HepG2 (cell line): ENCODE measurements around the gene SLC17A9. TPM values are rescaled to one million over a fixed set of nuclear protein-coding genes. Genes with fewer than 3 reads are reported as not detected.

Experiments used
- BORCS8-MEF2B ChIP-seq: sonication (generic); formaldehyde crosslinking; IDR thresholded peaks from 2 replicates; pipeline ENCODE4 v1.8.0; 2022; ENCODE audit warnings: mild to moderate bottlenecking, missing genetic modification reagents
- DPF2 ChIP-seq: sonication (generic); formaldehyde crosslinking; IDR thresholded peaks from 2 replicates; pipeline ENCODE4 v1.4.0; 2020; ENCODE audit warnings: mild to moderate bottlenecking, low read depth, missing genetic modification reagents, borderline replicate concordance
- ETV5 ChIP-seq: IDR thresholded peaks from 2 replicates; pipeline ENCODE4 v1.6.1; 2018; ENCODE audit warnings: missing biosample characterization, missing genetic modification reagents, inconsistent platforms, borderline replicate concordance
- FOXJ3 ChIP-seq: sonication (generic); formaldehyde crosslinking; IDR thresholded peaks from 2 replicates; pipeline ENCODE4 v1.4.0; 2020; ENCODE audit warnings: missing genetic modification reagents, mild to moderate bottlenecking, borderline replicate concordance
- HCFC1 ChIP-seq: fragments of 150-350 bp; IDR thresholded peaks from 2 replicates; pipeline ENCODE4 v1.6.1; 2014; ENCODE audit warnings: low read depth, low read length
- MIXL1 ChIP-seq: IDR thresholded peaks from 2 replicates; pipeline ENCODE4 v1.6.1; 2016
- PAX8 ChIP-seq: sonication (generic); formaldehyde crosslinking; IDR thresholded peaks from 2 replicates; pipeline ENCODE4 v1.8.0; 2022; ENCODE audit warnings: mild to moderate bottlenecking, missing genetic modification reagents, borderline replicate concordance
- ZNF296 ChIP-seq: sonication (generic); formaldehyde crosslinking; conservative IDR thresholded peaks from 2 replicates; pipeline ENCODE4 v1.5.0; 2020; ENCODE audit warnings: mild to moderate bottlenecking, missing genetic modification reagents
- ZNF746 ChIP-seq: sonication (generic); formaldehyde crosslinking; IDR thresholded peaks from 2 replicates; pipeline ENCODE4 v1.8.0; 2022; ENCODE audit warnings: mild to moderate bottlenecking, missing genetic modification reagents
- polyA plus RNA-seq, 8 experiments: library from polyadenylated mRNA; depleted of rRNA in 3 of 8; stranded (reverse) in 7 of 8; unstranded in 1 of 8; fragments of >200 nt; fragmentation: Illumina TruSeq in 4 of 8; extraction: Trizol in 4 of 8; gene quantifications; 2 replicates each; pipeline versions ENCODE4 v1.2.1 to v1.2.3, GENCODE V29; 2011 to 2016; ENCODE audit warnings: low read depth in 4 of 8, missing spikeins in 1 of 8, mixed read lengths in 1 of 8; ENCODE audit not compliant: insufficient read depth in 1 of 8
- total RNA-seq, 5 experiments: library from RNA; depleted of rRNA; stranded (reverse); fragments of >200 nt; fragmentation: Illumina TruSeq; extraction: Trizol; gene quantifications; 2 replicates each; pipeline ENCODE4 v1.2.3, GENCODE V29; 2016; ENCODE audit warnings: low read depth in 1 of 5
- TF ChIP-seq, protein P1 (sequence below): sonication (generic); formaldehyde crosslinking; IDR thresholded peaks from 2 replicates; pipeline ENCODE4 v1.5.1; 2020; ENCODE audit warnings: mild to moderate bottlenecking, missing genetic modification reagents, borderline replicate concordance
- TF ChIP-seq, protein P2 (sequence below): sonication (generic); formaldehyde crosslinking; IDR thresholded peaks from 2 replicates; pipeline ENCODE4 v1.4.0; 2020; ENCODE audit warnings: mild to moderate bottlenecking, missing genetic modification reagents, borderline replicate concordance
- TF ChIP-seq, protein P3 (sequence below): sonication (generic); formaldehyde crosslinking; IDR thresholded peaks from 2 replicates; pipeline ENCODE4 v1.4.0; 2020; ENCODE audit warnings: missing genetic modification reagents
- TF ChIP-seq, protein P4 (sequence below): sonication (generic); formaldehyde crosslinking; IDR thresholded peaks from 2 replicates; pipeline ENCODE4 v1.5.0; 2020; ENCODE audit warnings: mild to moderate bottlenecking, missing genetic modification reagents, moderate library complexity

Gene SLC17A9
- total and polyA plus RNA-seq, 2 of the 13 experiments (the other 11 are each of a cell fraction or from before 2014, with no cell fraction given), result 110 to 191 TPM

DNA sequence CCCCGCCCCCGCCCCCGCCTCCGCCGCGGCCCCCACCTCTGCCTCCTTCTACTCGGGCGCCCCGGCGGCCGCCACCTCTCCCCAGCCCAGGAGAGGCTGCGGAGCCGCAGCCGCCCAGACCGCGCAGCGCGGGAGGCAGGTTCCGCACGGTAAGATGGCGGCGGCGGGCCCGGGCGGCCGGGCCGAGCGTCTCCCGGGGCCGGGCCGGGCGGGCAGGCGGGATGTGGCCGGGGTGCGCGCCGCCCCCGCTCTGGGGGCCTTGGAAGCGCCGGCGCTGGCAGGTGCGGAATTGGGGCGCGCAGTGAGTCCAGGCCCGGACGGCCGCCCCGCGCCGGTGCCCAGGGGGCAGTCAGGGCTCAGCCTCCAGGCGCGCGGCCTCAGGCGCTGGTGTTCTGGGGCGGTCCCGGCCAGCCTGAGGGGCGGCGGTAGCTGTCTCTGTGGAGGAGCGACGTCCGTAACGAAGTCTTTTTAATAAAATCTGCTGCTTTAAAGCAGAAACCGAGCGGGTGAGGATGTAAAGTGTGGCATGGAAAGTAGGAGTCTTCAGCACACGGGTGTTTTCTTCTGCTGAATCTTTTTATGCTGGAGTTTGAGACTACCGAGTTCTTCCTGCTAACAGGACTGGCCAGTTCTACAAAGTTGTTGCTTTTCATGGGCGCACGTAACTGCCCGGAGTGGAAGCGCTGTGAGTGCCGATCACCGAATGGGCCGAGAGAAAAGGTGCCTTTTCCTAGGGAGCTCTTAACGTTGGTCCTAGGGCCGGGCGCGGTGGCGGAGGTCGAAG lies 14.2 kb upstream of the SLC17A9 start, which contains the start of gene GID8 (continued):
- TF ChIP-seq, protein P1, sequence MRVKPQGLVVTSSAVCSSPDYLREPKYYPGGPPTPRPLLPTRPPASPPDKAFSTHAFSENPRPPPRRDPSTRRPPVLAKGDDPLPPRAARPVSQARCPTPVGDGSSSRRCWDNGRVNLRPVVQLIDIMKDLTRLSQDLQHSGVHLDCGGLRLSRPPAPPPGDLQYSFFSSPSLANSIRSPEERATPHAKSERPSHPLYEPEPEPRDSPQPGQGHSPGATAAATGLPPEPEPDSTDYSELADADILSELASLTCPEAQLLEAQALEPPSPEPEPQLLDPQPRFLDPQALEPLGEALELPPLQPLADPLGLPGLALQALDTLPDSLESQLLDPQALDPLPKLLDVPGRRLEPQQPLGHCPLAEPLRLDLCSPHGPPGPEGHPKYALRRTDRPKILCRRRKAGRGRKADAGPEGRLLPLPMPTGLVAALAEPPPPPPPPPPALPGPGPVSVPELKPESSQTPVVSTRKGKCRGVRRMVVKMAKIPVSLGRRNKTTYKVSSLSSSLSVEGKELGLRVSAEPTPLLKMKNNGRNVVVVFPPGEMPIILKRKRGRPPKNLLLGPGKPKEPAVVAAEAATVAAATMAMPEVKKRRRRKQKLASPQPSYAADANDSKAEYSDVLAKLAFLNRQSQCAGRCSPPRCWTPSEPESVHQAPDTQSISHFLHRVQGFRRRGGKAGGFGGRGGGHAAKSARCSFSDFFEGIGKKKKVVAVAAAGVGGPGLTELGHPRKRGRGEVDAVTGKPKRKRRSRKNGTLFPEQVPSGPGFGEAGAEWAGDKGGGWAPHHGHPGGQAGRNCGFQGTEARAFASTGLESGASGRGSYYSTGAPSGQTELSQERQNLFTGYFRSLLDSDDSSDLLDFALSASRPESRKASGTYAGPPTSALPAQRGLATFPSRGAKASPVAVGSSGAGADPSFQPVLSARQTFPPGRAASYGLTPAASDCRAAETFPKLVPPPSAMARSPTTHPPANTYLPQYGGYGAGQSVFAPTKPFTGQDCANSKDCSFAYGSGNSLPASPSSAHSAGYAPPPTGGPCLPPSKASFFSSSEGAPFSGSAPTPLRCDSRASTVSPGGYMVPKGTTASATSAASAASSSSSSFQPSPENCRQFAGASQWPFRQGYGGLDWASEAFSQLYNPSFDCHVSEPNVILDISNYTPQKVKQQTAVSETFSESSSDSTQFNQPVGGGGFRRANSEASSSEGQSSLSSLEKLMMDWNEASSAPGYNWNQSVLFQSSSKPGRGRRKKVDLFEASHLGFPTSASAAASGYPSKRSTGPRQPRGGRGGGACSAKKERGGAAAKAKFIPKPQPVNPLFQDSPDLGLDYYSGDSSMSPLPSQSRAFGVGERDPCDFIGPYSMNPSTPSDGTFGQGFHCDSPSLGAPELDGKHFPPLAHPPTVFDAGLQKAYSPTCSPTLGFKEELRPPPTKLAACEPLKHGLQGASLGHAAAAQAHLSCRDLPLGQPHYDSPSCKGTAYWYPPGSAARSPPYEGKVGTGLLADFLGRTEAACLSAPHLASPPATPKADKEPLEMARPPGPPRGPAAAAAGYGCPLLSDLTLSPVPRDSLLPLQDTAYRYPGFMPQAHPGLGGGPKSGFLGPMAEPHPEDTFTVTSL (CRISPR knock-in tag), result no peak
- TF ChIP-seq DPF2, result no peak
- TF ChIP-seq ZNF296 (CRISPR knock-in tag), result no peak
- TF ChIP-seq ETV5 (CRISPR knock-in tag), result no peak
- TF ChIP-seq, protein P2, sequence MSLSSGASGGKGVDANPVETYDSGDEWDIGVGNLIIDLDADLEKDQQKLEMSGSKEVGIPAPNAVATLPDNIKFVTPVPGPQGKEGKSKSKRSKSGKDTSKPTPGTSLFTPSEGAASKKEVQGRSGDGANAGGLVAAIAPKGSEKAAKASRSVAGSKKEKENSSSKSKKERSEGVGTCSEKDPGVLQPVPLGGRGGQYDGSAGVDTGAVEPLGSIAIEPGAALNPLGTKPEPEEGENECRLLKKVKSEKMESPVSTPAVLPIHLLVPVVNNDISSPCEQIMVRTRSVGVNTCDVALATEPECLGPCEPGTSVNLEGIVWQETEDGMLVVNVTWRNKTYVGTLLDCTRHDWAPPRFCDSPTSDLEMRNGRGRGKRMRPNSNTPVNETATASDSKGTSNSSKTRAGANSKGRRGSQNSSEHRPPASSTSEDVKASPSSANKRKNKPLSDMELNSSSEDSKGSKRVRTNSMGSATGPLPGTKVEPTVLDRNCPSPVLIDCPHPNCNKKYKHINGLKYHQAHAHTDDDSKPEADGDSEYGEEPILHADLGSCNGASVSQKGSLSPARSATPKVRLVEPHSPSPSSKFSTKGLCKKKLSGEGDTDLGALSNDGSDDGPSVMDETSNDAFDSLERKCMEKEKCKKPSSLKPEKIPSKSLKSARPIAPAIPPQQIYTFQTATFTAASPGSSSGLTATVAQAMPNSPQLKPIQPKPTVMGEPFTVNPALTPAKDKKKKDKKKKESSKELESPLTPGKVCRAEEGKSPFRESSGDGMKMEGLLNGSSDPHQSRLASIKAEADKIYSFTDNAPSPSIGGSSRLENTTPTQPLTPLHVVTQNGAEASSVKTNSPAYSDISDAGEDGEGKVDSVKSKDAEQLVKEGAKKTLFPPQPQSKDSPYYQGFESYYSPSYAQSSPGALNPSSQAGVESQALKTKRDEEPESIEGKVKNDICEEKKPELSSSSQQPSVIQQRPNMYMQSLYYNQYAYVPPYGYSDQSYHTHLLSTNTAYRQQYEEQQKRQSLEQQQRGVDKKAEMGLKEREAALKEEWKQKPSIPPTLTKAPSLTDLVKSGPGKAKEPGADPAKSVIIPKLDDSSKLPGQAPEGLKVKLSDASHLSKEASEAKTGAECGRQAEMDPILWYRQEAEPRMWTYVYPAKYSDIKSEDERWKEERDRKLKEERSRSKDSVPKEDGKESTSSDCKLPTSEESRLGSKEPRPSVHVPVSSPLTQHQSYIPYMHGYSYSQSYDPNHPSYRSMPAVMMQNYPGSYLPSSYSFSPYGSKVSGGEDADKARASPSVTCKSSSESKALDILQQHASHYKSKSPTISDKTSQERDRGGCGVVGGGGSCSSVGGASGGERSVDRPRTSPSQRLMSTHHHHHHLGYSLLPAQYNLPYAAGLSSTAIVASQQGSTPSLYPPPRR (CRISPR knock-in tag), result no peak
- TF ChIP-seq BORCS8-MEF2B, result no peak; the same call in 1 of the 2 replicates
- no peak for TF ChIP-seq PAX8 (CRISPR knock-in tag)
- TF ChIP-seq, protein P3, sequence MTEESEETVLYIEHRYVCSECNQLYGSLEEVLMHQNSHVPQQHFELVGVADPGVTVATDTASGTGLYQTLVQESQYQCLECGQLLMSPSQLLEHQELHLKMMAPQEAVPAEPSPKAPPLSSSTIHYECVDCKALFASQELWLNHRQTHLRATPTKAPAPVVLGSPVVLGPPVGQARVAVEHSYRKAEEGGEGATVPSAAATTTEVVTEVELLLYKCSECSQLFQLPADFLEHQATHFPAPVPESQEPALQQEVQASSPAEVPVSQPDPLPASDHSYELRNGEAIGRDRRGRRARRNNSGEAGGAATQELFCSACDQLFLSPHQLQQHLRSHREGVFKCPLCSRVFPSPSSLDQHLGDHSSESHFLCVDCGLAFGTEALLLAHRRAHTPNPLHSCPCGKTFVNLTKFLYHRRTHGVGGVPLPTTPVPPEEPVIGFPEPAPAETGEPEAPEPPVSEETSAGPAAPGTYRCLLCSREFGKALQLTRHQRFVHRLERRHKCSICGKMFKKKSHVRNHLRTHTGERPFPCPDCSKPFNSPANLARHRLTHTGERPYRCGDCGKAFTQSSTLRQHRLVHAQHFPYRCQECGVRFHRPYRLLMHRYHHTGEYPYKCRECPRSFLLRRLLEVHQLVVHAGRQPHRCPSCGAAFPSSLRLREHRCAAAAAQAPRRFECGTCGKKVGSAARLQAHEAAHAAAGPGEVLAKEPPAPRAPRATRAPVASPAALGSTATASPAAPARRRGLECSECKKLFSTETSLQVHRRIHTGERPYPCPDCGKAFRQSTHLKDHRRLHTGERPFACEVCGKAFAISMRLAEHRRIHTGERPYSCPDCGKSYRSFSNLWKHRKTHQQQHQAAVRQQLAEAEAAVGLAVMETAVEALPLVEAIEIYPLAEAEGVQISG (CRISPR knock-in tag), result peak; percentile 14; the same call in 1 of the 2 replicates
- TF ChIP-seq, protein P4, sequence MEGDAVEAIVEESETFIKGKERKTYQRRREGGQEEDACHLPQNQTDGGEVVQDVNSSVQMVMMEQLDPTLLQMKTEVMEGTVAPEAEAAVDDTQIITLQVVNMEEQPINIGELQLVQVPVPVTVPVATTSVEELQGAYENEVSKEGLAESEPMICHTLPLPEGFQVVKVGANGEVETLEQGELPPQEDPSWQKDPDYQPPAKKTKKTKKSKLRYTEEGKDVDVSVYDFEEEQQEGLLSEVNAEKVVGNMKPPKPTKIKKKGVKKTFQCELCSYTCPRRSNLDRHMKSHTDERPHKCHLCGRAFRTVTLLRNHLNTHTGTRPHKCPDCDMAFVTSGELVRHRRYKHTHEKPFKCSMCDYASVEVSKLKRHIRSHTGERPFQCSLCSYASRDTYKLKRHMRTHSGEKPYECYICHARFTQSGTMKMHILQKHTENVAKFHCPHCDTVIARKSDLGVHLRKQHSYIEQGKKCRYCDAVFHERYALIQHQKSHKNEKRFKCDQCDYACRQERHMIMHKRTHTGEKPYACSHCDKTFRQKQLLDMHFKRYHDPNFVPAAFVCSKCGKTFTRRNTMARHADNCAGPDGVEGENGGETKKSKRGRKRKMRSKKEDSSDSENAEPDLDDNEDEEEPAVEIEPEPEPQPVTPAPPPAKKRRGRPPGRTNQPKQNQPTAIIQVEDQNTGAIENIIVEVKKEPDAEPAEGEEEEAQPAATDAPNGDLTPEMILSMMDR (CRISPR knock-in tag), result peak; percentile 20
- no peak for TF ChIP-seq HCFC1
- 0 out of 2 replicates have a peak, but pooled peaks have one; percentile 36 for TF ChIP-seq MIXL1 (CRISPR knock-in tag)
- no peak for TF ChIP-seq FOXJ3 (CRISPR knock-in tag)
- TF ChIP-seq ZNF746, result no peak
